ENCODE measurements around the gene KIAA1217.
"Not testable (repeated sequence)": the region's sequence is repeated elsewhere in the genome, so short reads cannot be mapped to it uniquely, and the experiment has no call there.

Gene KIAA1217

GRCh38 chr10:24445958-24446357, 237.0 kb downstream of the KIAA1217 start:
- not testable (repeated sequence) for FAIRE-seq

- FAIRE-seq = no peak
Observed at GRCh38 chr10:24446739-24447138, 237.8 kb downstream of the KIAA1217 start.

- no peak for FAIRE-seq
Observed at GRCh38 chr10:24448351-24448999, 239.5 kb downstream of the KIAA1217 start.

GRCh38 chr10:24449321-24449740, 240.4 kb downstream of the KIAA1217 start:
- FAIRE-seq = peak; percentile 70

GRCh38 chr10:24449769-24450310, 240.9 kb downstream of the KIAA1217 start:
- FAIRE-seq = no peak

GRCh38 chr10:24451325-24451820, 242.4 kb downstream of the KIAA1217 start:
- FAIRE-seq = no peak

GRCh38 chr10:24452030-24452429, 243.1 kb downstream of the KIAA1217 start:
- FAIRE-seq = no peak

GRCh38 chr10:24453404-24453830, 244.5 kb downstream of the KIAA1217 start:
- FAIRE-seq = peak; percentile 76

- FAIRE-seq = no peak
Observed at GRCh38 chr10:24453973-24454372, 245.0 kb downstream of the KIAA1217 start.

GRCh38 chr10:24455447-24455846, 246.5 kb downstream of the KIAA1217 start:
- FAIRE-seq = no peak

GRCh38 chr10:24456322-24456721, 247.4 kb downstream of the KIAA1217 start:
- no peak for FAIRE-seq

GRCh38 chr10:24457661-24458318, 248.9 kb downstream of the KIAA1217 start:
- FAIRE-seq = no peak

GRCh38 chr10:24459836-24460235, 250.9 kb downstream of the KIAA1217 start:
- FAIRE-seq = no peak

GRCh38 chr10:24462291-24462813, 253.4 kb downstream of the KIAA1217 start:
- FAIRE-seq = no peak

GRCh38 chr10:24462889-24463552, 254.1 kb downstream of the KIAA1217 start:
- no peak for FAIRE-seq

- no peak for FAIRE-seq
Observed at GRCh38 chr10:24463611-24464426, 254.9 kb downstream of the KIAA1217 start.

- FAIRE-seq = no peak
Observed at GRCh38 chr10:24465124-24465874, 256.4 kb downstream of the KIAA1217 start.

- no peak for FAIRE-seq
Observed at GRCh38 chr10:24465891-24466818, 257.2 kb downstream of the KIAA1217 start.

GRCh38 chr10:24467136-24467535, 258.2 kb downstream of the KIAA1217 start:
- no peak for FAIRE-seq

GRCh38 chr10:24467605-24468004, 258.7 kb downstream of the KIAA1217 start:
- no peak for FAIRE-seq

Measured in endometrium (tissue), 2 donors.